NCI-H526 treated with DMSO at 0.1 percent for 48 hours (cell line): ENCODE measurements around the gene L1CAM.

ENCODE experiments used
- DNase-seq: peaks from one replicate; lab custom pipeline; 2025; lab: John Stamatoyannopoulos, UW

L1CAM gene

DNA sequence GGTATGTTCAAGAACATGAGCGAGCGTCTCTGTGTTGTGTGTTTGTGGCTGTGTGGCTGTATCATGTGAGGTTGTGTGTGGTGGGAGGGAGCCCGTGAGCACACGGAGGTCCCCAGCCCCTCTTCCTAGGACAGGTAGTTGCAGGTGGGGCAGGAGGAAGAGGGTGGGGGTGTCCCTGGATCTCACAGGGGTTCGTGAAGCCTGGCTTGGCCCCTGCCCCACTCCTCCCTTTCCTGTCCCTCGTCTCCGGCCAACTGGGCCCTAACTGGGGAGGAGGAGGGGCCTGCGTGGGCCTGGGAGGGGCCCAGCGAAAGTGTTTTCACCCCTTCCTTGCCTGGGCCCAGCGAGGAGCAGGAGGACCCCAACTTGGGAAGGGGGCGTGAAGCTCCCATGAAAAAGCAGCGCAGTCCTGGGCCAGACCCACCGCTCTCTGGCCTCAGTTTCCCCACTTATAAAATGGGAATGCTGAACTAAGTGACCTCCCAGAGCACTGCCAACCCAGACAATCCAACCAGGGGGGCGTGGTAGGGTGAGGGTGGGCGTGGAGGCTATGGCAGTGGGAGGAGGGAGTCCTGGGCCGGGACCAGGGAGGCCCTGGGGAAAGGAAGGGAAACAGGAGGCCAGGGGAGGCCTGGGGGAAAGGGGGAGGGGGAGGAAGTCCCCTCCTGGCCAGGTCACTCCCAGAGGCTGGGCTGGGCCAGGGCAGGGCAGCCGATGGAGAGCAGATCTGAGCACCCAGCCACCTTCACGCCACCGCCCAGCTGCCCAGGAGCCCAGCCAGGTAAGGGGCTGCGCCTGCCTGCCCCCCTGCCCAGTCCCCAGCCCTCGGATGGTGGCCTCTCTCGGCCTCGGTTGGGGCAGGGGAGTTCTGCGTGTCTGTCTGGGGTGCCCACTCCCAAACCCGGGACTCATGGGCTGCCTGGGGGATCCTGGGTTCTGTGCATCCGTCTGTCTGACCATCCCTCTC is 18.3 kb upstream of the L1CAM start, which contains the start of gene AVPR2:
TSS of gene AVPR2 (plus strand) at position 683 of the 967 bp plus-strand sequence. CDS start 473 bp downstream, outside the sequence.
- no peak for DNase-seq

GRCh38 chrX:153903238-153903980 is 17.4 kb upstream of the L1CAM start:
- DNase-seq, result no peak

DNA sequence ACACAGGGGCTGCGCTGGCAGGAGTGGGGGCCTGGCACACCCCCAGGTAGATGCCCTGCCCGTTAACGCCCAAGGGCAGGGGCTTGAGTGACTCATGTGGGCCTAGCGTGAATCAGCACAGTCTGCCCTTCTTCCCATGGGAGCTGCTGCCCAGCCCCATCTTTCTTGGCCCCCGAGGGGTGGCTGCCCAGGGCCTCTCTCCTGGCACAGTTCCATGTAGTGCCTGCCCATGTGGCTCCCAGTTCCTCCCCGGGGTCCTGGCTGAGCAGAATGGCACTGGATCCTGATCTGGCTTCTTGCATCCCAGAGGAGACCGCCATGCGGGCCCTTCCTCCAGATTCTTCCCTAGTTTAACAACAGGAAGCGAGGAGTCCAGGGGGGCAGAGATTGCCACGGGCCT is 16.4 kb upstream of the L1CAM start:
- DNase-seq, result no peak

GRCh38 chrX:153901753-153902140 is 15.8 kb upstream of the L1CAM start:
- no peak for DNase-seq

GRCh38 chrX:153900831-153901752 is 15.1 kb upstream of the L1CAM start:
- no peak for DNase-seq

- DNase-seq, result no peak
Observed at GRCh38 chrX:153897899-153898298, 11.9 kb upstream of the L1CAM start.

DNA sequence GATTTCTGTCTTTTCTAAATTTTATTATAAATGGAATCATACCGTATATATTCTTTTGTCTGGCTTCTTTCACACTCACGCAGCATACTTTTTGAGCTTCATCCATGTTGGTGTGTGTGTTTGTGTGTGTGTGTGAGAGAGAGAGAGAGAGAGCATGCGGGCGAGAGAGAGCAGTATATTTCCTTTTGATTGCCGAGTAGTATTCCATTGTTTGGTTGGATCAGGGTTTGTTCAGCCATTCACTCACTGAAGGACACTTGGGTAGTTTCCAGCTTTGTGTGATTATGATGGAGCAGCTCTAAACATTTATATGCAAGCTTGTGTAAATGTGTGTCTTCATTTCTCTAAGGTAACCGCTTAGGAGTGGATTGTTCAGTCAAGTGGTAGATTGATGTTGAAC is 3.1 kb upstream of the L1CAM start:
- no peak for DNase-seq

- DNase-seq, result no peak
Observed at GRCh38 chrX:153888344-153888743, 2.4 kb upstream of the L1CAM start.

GRCh38 chrX:153887385-153887784 is 1.4 kb upstream of the L1CAM start:
- DNase-seq, result no peak

GRCh38 chrX:153886915-153887314 is 942 bp upstream of the L1CAM start:
- DNase-seq, result no peak

DNA sequence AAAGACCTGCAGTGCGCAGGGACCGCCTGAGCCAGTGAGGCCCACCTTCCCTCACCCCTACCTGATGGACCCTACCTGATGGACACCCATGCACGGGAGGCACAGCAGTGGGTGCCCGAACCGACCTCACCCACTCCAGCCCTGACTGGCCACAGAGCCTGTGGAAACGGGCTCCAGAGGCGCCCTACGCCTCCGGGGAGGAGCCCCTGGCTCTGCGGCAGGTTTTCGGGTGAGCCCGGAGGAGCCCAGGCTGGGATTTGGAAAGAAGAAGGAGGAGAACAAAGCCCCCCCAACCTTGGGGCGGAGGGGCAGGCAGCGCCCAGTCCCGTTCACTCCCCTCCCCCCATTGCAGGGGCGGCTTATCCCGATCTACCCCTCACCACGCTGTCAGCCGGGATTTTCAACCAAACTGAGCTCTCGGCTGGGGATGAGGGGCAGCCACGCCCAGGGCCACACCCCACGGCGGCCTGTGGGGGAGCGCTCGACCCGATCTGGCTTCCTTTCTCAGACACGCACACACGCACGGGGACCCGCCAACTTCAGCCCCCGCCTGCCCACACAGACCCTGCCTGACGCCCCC is 675 bp downstream of the L1CAM start:
- no peak for DNase-seq

DNA sequence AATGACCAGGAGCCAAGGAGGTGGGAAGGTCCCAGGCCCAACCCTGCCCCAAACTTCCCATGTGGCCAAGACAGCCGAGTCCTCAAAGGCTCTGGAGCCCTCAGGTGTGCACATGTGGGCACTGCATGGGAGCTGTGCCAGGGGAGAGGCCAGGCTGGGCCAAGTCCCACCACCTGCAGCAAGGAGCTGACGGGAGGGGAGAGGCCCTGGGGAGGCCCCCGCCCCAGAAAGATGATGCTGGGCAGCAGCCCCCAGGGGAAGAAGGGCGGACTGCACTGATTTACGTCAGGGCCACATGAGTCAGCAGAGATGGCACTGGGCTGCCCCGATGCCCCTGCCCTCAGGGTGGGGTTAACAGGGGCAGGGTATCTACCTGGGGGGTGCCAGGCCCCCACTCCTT is 1.4 kb downstream of the L1CAM start:
- DNase-seq, result no peak

DNA sequence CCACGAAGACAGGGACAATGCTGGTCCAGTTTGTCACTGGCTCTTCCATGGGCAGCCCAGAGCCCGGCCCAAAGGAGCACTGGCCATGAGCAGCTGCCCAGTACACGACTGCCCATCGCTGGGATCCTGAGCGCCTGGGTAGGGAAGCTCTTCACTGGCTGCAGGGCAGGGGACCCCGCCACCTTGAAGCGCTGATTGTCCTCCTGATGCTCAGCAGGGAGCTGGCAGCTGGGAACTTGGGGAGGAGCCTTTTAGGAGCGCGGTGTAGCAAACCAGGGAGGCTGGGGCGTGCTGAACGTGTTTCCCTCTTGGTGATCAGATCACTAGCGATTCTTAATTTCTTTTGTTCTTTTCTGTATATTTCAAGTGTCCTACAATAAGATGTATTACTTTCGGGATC is 1.8 kb downstream of the L1CAM start:
- DNase-seq, result no peak

DNA sequence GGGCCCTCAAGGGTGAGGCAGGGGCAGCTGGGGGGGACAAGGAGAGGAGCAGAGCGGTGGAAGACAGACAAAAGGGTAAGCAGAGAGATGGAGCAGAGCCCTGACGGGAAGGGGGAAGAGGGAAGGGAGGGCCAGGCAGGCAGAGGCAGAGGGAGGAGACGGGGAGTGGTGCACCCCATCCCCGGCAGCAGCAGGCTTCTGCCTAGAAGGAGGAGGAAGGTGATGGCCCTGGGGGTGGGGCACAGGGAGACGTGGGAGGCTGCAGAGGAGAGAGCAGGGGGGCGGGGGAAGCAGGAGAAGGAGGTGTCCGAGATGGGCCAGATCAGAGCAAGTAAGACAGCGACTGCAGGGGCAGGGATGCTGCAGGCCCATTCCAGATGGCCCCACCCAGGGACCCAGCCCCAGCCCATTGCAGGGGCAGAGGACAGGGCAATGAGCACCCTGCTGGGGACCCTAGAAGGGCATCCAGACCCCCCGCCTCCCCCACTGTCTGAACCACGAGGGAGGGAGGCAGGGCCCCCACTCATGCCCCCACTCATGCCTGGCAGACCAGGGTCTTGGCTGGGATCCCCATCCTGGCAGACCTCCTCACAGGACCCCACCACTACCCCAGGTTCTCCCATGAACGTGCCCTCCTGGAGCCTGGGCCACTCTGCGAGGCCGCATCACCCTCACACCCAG is 2.7 kb downstream of the L1CAM start:
- DNase-seq, result no peak

DNA sequence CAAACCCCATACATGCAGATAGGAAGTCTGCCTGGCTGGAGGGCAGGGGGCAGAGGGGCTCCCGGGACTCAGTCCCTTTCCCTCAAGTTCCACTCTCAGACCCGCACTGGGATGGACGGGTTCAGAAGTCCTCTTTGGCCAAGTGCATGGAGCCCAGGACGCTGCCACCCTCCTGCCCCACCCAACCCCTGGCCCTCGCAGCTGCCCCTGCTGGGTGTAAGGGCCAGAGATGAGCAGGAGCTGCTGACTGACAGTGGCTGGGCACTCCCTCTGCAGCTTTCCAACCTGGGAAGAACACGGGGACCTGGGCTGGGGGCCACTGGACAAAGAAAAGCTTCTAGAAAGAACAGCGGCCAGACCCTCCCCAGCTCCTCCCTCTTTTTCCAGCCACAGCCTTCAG is 3.4 kb downstream of the L1CAM start:
- no peak for DNase-seq

GRCh38 chrX:153882086-153882498 is 3.9 kb downstream of the L1CAM start:
- no peak for DNase-seq

DNA sequence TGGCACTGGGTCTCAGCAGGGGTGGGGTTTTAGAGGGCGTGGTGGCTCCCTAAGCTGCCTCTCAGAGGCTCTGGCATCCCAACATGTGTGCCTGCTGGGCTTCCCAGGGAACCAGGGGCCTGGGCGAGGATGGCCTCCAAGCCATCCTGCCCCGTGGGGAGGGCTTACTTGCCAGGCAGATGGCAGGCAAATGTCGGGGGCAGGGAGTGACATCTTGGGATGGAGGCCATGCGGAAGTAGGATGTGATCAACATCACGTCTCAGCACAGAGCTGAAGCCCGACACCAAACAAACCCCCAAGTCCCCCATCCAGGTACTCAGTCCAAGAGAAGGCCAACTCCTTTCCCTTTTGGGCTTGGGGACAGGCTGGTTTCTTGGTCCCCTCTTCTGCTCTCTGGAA is 4.7 kb downstream of the L1CAM start:
- no peak for DNase-seq

GRCh38 chrX:153880440-153880815 is 5.5 kb downstream of the L1CAM start:
- no peak for DNase-seq

DNA sequence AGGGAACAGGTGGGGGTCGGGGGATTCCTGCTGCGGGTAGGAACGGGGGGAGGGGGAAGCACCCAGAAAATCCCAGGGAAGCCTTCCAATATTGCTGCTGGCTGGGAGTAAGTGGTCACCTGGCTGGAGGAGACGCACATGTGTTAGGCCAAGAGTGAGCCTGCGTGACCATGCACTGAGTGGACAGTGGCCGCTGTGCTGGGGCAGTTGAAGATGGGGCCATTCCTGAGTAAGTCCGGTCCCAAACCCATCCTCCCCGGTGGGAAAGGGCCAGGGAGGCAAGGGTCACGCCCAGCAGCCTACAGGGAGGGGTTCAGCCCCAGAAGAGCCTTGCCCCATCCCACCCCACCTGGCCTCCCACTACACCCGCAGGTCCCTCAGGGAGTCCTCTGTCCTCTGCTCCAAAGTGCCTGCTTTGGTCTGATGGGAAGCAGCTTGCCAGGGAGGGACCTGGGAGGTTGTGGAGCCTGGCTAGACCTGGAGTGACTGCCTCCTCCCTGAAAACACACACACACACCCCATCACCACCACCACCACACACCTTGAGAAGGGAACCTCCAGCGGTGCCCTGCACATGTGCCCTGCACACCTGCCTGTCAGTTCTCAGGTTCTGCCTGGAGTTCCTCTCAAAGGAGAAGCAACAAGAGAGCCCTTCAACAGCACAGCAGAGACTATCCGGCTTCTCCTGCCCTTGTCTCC is 6.1 kb downstream of the L1CAM start:
- DNase-seq, result no peak

DNA sequence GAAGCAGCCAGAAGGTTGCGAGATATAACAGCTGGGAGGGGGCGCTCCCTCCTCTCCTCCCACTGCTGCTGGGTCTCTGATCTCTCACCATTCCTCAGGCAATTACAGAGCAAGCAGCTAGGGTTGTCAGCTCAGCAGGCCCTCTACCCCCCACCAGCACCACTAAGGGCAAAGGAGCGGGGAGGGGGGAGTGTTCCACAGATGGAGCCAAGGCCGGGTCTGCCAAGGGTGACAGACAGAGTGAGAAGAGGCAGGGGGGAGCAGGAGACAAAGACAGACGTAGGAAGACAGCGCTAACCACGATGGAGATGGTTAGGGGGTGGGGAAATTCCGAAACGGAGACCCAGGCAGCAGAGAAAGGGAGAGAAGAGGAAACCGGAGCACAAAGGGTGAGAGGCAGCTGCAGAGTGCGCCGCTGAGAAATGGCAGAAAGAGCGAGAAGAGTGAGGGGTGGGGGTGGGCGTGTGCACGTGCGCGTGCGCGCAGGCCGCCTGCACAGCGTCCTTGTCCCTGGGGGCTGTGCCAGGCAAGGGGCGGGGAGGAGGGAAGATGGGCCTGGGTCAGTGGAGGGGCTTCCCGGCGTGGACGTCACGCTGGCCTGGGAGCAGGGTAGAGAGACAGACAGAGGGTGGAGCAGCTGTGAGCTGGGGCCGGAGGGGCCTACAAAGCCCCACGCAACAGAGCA is 6.9 kb downstream of the L1CAM start:
- no peak for DNase-seq
